ENCODE data around the gene KCNC3.
A peak's percentile ranks its signal among the peaks of the same experiment; 100 is the strongest.

Gene KCNC3

DNA sequence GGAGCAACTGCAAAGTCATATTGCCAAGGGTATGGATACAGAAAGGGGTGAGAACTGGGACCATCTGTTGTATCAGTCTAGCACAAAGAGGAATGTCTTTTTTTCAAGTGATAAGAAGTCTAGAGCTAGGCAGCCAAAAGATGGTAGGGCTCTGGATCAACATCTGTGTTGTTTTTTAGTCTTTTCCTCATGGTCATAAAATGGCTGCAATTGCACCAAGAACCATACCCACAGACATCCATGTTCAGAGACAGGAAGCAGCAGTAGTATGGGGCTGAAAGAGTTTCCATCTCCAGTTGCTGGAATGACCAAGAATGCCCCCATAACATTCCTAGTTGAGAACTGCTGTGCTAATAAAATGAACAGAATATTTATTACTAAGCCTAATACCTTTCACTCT, 25.6 kb downstream of the KCNC3 start:
- Histone ChIP-seq H3K4me3 (ENCODE audit: low read depth, low read length) (no peak overlapping the region), H3K36me3 (ENCODE audit: control insufficient read depth in 2 of 2, insufficient read depth in 1 of 2, low read length in 2 of 2) (peaks cover 0 to 6% of the 10 kb centered on the region in 2 experiments; a peak in 2 of 3 replicates), H3K9me3 (ENCODE audit: control insufficient read depth, insufficient read depth, low read depth, low read length) (no peaks in the 10 kb centered on the region; the same call in 1 of the 2 replicates), H3K27ac (ENCODE audit: extremely low read depth, low read depth, low read length) (no peak overlapping the region), H3K4me1 (ENCODE audit: control insufficient read depth, insufficient read depth, low read length) (0 out of 2 replicates have a peak, but pooled peaks cover 3% of the 10 kb centered on the region)
- ChIA-PET POLR2A (interaction anchor here (1.3 kb wide), 1 partner anchor 12 kb away, joined by 4 read pairs; no protein-coding TSS in a partner anchor), CTCF (interaction anchor here (0.7 to 2.9 kb wide), 2 partner anchors 25 to 421 kb away, joined by 3 to 11 read pairs; partner anchors contain the start of gene KCNC3)
- TF ChIP-seq, protein P1, sequence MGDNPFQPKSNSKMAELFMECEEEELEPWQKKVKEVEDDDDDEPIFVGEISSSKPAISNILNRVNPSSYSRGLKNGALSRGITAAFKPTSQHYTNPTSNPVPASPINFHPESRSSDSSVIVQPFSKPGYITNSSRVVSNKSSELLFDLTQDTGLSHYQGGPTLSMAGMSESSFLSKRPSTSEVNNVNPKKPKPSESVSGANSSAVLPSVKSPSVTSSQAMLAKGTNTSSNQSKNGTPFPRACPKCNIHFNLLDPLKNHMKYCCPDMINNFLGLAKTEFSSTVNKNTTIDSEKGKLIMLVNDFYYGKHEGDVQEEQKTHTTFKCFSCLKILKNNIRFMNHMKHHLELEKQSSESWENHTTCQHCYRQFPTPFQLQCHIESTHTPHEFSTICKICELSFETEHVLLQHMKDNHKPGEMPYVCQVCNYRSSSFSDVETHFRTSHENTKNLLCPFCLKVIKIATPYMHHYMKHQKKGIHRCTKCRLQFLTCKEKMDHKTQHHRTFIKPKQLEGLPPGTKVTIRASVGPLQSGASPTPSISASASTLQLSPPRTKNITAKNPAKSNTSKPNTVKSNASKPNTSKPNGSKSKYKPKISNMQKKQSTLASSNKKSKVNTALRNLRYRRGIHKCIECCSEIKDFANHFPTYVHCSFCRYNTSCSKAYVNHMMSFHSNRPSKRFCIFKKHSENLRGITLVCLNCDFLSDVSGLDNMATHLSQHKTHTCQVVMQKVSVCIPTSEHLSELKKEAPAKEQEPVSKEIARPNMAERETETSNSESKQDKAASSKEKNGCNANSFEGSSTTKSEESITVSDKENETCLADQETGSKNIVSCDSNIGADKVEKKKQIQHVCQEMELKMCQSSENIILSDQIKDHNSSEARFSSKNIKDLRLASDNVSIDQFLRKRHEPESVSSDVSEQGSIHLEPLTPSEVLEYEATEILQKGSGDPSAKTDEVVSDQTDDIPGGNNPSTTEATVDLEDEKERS (tag by site-specific recombination; IDR thresholded peaks at IDR 0.05) = 0 out of 2 replicates have a peak, but pooled peaks have one; percentile 70
- TF ChIP-seq WT1 (tag by site-specific recombination; IDR thresholded peaks at IDR 0.05) = no peak

- 0 out of 2 replicates have a peak, but pooled peaks cover 3% of the 10 kb centered on the region for H3K4me1 ChIP-seq (ENCODE audit: control insufficient read depth, insufficient read depth, low read length)
- H3K36me3 ChIP-seq (ENCODE audit: control insufficient read depth in 2 of 2, insufficient read depth in 1 of 2, low read length in 2 of 2) = peaks cover 0 to 6% of the 10 kb centered on the region in 2 experiments; a peak in 2 of 3 replicates
- no peak overlapping the region for H3K4me3 ChIP-seq (ENCODE audit: low read depth, low read length)
- TF ChIP-seq, protein P2, sequence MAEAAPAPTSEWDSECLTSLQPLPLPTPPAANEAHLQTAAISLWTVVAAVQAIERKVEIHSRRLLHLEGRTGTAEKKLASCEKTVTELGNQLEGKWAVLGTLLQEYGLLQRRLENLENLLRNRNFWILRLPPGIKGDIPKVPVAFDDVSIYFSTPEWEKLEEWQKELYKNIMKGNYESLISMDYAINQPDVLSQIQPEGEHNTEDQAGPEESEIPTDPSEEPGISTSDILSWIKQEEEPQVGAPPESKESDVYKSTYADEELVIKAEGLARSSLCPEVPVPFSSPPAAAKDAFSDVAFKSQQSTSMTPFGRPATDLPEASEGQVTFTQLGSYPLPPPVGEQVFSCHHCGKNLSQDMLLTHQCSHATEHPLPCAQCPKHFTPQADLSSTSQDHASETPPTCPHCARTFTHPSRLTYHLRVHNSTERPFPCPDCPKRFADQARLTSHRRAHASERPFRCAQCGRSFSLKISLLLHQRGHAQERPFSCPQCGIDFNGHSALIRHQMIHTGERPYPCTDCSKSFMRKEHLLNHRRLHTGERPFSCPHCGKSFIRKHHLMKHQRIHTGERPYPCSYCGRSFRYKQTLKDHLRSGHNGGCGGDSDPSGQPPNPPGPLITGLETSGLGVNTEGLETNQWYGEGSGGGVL (tag by site-specific recombination; IDR thresholded peaks at IDR 0.05) = no peak
- TF ChIP-seq ZSCAN18 (tag by site-specific recombination; IDR thresholded peaks at IDR 0.05) (no peak), ZEB2 (tag by site-specific recombination; IDR thresholded peaks at IDR 0.05) (no peak), ZNF610 (tag by site-specific recombination; IDR thresholded peaks at IDR 0.05; ENCODE audit: borderline replicate concordance) (no peak), ZNF830 (tag by site-specific recombination; IDR thresholded peaks at IDR 0.05; ENCODE audit: low read depth) (no peak), ZNF157 (tag by site-specific recombination; IDR thresholded peaks at IDR 0.05) (no peak), ZNF391 (tag by site-specific recombination; IDR thresholded peaks at IDR 0.05; ENCODE audit: borderline replicate concordance, low read depth) (no peak)
- TF ChIP-seq, protein P3, sequence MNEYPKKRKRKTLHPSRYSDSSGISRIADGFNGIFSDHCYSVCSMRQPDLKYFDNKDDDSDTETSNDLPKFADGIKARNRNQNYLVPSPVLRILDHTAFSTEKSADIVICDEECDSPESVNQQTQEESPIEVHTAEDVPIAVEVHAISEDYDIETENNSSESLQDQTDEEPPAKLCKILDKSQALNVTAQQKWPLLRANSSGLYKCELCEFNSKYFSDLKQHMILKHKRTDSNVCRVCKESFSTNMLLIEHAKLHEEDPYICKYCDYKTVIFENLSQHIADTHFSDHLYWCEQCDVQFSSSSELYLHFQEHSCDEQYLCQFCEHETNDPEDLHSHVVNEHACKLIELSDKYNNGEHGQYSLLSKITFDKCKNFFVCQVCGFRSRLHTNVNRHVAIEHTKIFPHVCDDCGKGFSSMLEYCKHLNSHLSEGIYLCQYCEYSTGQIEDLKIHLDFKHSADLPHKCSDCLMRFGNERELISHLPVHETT (tag by site-specific recombination; IDR thresholded peaks at IDR 0.05) = no peak
- no peaks in the 10 kb centered on the region; the same call in 1 of the 2 replicates for H3K9me3 ChIP-seq (ENCODE audit: control insufficient read depth, insufficient read depth, low read depth, low read length)
- ChIA-PET POLR2A (interaction anchor here (1.2 kb wide), 1 partner anchor 14 kb away, joined by 3 read pairs; no protein-coding TSS in a partner anchor), CTCF (interaction anchor here (0.8 to 2.9 kb wide), 5 partner anchors 14 to 142 kb away, joined by 3 to 11 read pairs (median 3); partner anchors contain the start of gene KCNC3)
- no peak overlapping the region for H3K27ac ChIP-seq (ENCODE audit: extremely low read depth, low read depth, low read length)
Observed at GRCh38 chr19:50301607-50301971, 27.6 kb downstream of the KCNC3 start.

Data from HEK293 (cell line).